HG03571 (cell line): ENCODE data around the gene LILRB5.
"Not testable (repeated sequence)": the region's sequence is repeated elsewhere in the genome, so short reads cannot be mapped to it uniquely, and the experiment has no call there.

Source experiments
- ATAC-seq: cut with Tn5 transposase; IDR thresholded peaks from one replicate; pipeline ENCODE4 v1.9.1; 2021; ENCODE audit not compliant: unreplicated experiment

The LILRB5 gene

GRCh38 chr19:54257116-54257480 is at the start of gene LILRB5:
TSS of gene LILRB5 (minus strand) at chr19:54257273. CDS start at chr19:54257193, 80 bp downstream.
- ATAC-seq, result no peak

GRCh38 chr19:54305141-54305540 is 48.1 kb upstream of the LILRB5 start:
- no peak for ATAC-seq

- no peak for ATAC-seq
Measured at GRCh38 chr19:54302257-54302656, 45.2 kb upstream of the LILRB5 start.

- no peak for ATAC-seq
Measured at GRCh38 chr19:54299515-54299914, 42.4 kb upstream of the LILRB5 start.

- ATAC-seq, result no peak
Measured at GRCh38 chr19:54299126-54299498, 42.0 kb upstream of the LILRB5 start.

GRCh38 chr19:54298357-54299125 is 41.5 kb upstream of the LILRB5 start:
- no peak for ATAC-seq

- ATAC-seq, result no peak
Measured at GRCh38 chr19:54297759-54298305, 40.8 kb upstream of the LILRB5 start.

GRCh38 chr19:54294539-54294938 is 37.5 kb upstream of the LILRB5 start:
- no peak for ATAC-seq

- ATAC-seq, result not testable (repeated sequence)
Measured at GRCh38 chr19:54289160-54289559, 32.1 kb upstream of the LILRB5 start.

- no peak for ATAC-seq
Measured at GRCh38 chr19:54287456-54287855, 30.4 kb upstream of the LILRB5 start.

- not testable (repeated sequence) for ATAC-seq
Measured at GRCh38 chr19:54286283-54286682, 29.2 kb upstream of the LILRB5 start.

- ATAC-seq, result not testable (repeated sequence)
Measured at GRCh38 chr19:54285427-54286056, 28.5 kb upstream of the LILRB5 start.

GRCh38 chr19:54282686-54283470 is 25.8 kb upstream of the LILRB5 start:
- ATAC-seq, result no peak

- ATAC-seq, result not testable (repeated sequence)
Measured at GRCh38 chr19:54281729-54282075, 24.6 kb upstream of the LILRB5 start.

- ATAC-seq, result no peak
Measured at GRCh38 chr19:54281007-54281728, 24.1 kb upstream of the LILRB5 start, which contains the start of gene LILRB2. TSS of gene LILRB2 (minus strand) at chr19:54281110. CDS start at chr19:54280496, 614 bp downstream.

GRCh38 chr19:54280441-54280840 is 23.4 kb upstream of the LILRB5 start:
- ATAC-seq, result not testable (repeated sequence)

GRCh38 chr19:54280025-54280424 is 23.0 kb upstream of the LILRB5 start:
- ATAC-seq, result not testable (repeated sequence)

- no peak for ATAC-seq
Measured at GRCh38 chr19:54279406-54279962, 22.4 kb upstream of the LILRB5 start.

- ATAC-seq, result not testable (repeated sequence)
Measured at GRCh38 chr19:54278571-54279195, 21.6 kb upstream of the LILRB5 start.

GRCh38 chr19:54278056-54278455 is 21.0 kb upstream of the LILRB5 start:
- not testable (repeated sequence) for ATAC-seq
